ENCODE data around the gene PPP1R9B.

PPP1R9B gene

GRCh38 chr17:50103252-50103651, 47.2 kb downstream of the PPP1R9B start:
- no peak for DNase-seq

- DNase-seq: no peak
Observed at GRCh38 chr17:50102164-50102991, 48.1 kb downstream of the PPP1R9B start.

GRCh38 chr17:50101346-50102163, 48.9 kb downstream of the PPP1R9B start:
- no peak for DNase-seq

GRCh38 chr17:50100921-50101345, 49.5 kb downstream of the PPP1R9B start:
- DNase-seq: no peak

- DNase-seq: no peak
Observed at GRCh38 chr17:50100480-50100883, 50.0 kb downstream of the PPP1R9B start.

- DNase-seq: no peak
Observed at GRCh38 chr17:50099003-50099402, 51.5 kb downstream of the PPP1R9B start.

- DNase-seq: no peak
Observed at GRCh38 chr17:50098583-50098982, 51.9 kb downstream of the PPP1R9B start.

GRCh38 chr17:50097926-50098325, 52.6 kb downstream of the PPP1R9B start:
- DNase-seq: no peak

- DNase-seq: no peak
Observed at GRCh38 chr17:50097455-50097854, 53.0 kb downstream of the PPP1R9B start.

- no peak for DNase-seq
Observed at GRCh38 chr17:50096758-50097157, 53.7 kb downstream of the PPP1R9B start.

- no peak for DNase-seq
Observed at GRCh38 chr17:50096092-50096491, 54.4 kb downstream of the PPP1R9B start.

- DNase-seq: no peak
Observed at GRCh38 chr17:50095626-50096037, 54.8 kb downstream of the PPP1R9B start.

GRCh38 chr17:50094753-50095619, 55.5 kb downstream of the PPP1R9B start, which contains the start of gene PDK2:
Gene PDK2, plus strand, starts transcription at chr17:50095351. Its CDS starts 85 bp downstream, at chr17:50095436.
- DNase-seq: peak; percentile 97

- DNase-seq: peak; percentile 89
Observed at GRCh38 chr17:50094243-50094752, 56.2 kb downstream of the PPP1R9B start.

GRCh38 chr17:50093807-50094206, 56.7 kb downstream of the PPP1R9B start:
- no peak for DNase-seq

GRCh38 chr17:50093246-50093645, 57.2 kb downstream of the PPP1R9B start:
- DNase-seq: no peak

- no peak for DNase-seq
Observed at GRCh38 chr17:50091918-50092285, 58.6 kb downstream of the PPP1R9B start.

GRCh38 chr17:50090971-50091917, 59.2 kb downstream of the PPP1R9B start:
- no peak for DNase-seq

- no peak for DNase-seq
Observed at GRCh38 chr17:50090071-50090470, 60.4 kb downstream of the PPP1R9B start.

- DNase-seq: no peak
Observed at GRCh38 chr17:50088952-50089825, 61.3 kb downstream of the PPP1R9B start.

Measured in CD4-positive, alpha-beta T cell treated with Interleukin-21 for 1 hour (primary cell).